Measurements from ENCODE around the gene LBHD2. TPM values are rescaled to one million over a fixed set of nuclear protein-coding genes. Genes with fewer than 3 reads are reported as not detected.

The LBHD2 gene
- polyA plus RNA-seq, 1 donor from 2014 or later, result not detected

DNA sequence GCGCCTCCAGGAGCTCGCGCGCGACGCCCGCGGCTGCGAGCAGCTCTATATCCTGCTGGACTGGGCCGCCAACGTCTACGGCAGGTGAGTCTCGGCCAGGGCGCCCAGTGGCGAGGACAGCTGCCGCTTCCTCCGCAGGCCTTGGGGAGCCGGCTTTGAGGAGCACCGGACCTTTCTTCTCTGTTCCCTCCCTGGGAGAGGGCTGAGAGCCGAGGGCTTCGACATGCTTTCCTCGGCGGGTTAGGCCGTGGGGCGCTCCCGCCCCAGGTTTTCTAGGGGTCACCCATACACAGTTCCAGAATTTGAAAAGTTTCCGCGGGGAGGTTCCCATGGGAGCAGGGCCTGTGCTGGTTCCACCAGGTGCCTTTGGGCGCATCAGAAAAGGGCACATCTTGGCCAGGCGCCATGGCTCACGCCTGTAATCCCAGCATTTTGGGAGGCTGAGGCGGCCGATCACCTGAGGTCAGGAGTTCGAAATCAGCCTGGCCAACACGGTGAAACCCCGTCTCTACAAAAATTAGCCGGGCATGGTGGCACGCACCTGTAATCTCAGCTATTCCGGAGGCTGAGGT, 18.8 kb downstream of the LBHD2 start:
- no peaks in the 10 kb centered on the region for H3F3A ChIP-seq (ENCODE audit: insufficient read depth, low read length, poor library complexity, severe bottlenecking)
- H3K27ac ChIP-seq (ENCODE audit: low read length), result no peak overlapping the region
- no peak overlapping the region for H2AFZ ChIP-seq (ENCODE audit: low read depth, low read length)
- H3K4me3 ChIP-seq (ENCODE audit: low read length), result no peak overlapping the region
- no peaks in the 10 kb centered on the region for H3K9me2 ChIP-seq (ENCODE audit: insufficient read depth, low read length)
- H3K36me3 ChIP-seq (ENCODE audit: insufficient read depth, low read length), result no peaks in the 10 kb centered on the region
- H3K9me3 ChIP-seq (ENCODE audit: low read length), result no peaks in the 10 kb centered on the region
- H4K20me1 ChIP-seq (ENCODE audit: insufficient read depth), result no peaks in the 10 kb centered on the region
- H3K9ac ChIP-seq (ENCODE audit: low read length), result no peak overlapping the region
- H3K27me3 ChIP-seq (ENCODE audit: insufficient read depth, low read depth, low read length), result peaks cover 38% of the 10 kb centered on the region
- H3K79me2 ChIP-seq (replicated peaks; ENCODE audit: insufficient read depth, low read length), result no peaks in the 10 kb centered on the region
- H3K4me2 ChIP-seq (ENCODE audit: low read length), result no peak overlapping the region
- no peak for TF ChIP-seq POLR2AphosphoS5 (IDR thresholded peaks at IDR 0.05)
- no peak for TF ChIP-seq SMC3 (conservative IDR thresholded peaks at IDR 0.05; ENCODE audit: poor library complexity)
- no peak for TF ChIP-seq MXI1 (conservative IDR thresholded peaks at IDR 0.05; ENCODE audit: poor library complexity, severe bottlenecking)
- no peak for TF ChIP-seq RAD21 (conservative IDR thresholded peaks at IDR 0.05)
- TF ChIP-seq EP300 (conservative IDR thresholded peaks at IDR 0.05; ENCODE audit: poor library complexity, severe bottlenecking), result no peak
- no peak for TF ChIP-seq CTCF (IDR thresholded peaks at IDR 0.05; ENCODE audit: poor library complexity, severe bottlenecking)

- Histone ChIP-seq H3K9me3 (ENCODE audit: low read length) (no peaks in the 10 kb centered on the region), H3K4me3 (ENCODE audit: low read length) (no peak overlapping the region), H2AFZ (ENCODE audit: low read depth, low read length) (no peak overlapping the region), H3K9ac (ENCODE audit: low read length) (no peak overlapping the region), H3K9me2 (ENCODE audit: insufficient read depth, low read length) (no peaks in the 10 kb centered on the region), H3F3A (ENCODE audit: insufficient read depth, low read length, poor library complexity, severe bottlenecking) (no peaks in the 10 kb centered on the region), H3K4me2 (ENCODE audit: low read length) (no peak overlapping the region), H3K27ac (ENCODE audit: low read length) (no peak overlapping the region), H4K20me1 (ENCODE audit: insufficient read depth) (no peaks in the 10 kb centered on the region), H3K27me3 (ENCODE audit: insufficient read depth, low read depth, low read length) (peaks cover 38% of the 10 kb centered on the region), H3K36me3 (ENCODE audit: insufficient read depth, low read length) (no peaks in the 10 kb centered on the region), H3K79me2 (replicated peaks; ENCODE audit: insufficient read depth, low read length) (no peaks in the 10 kb centered on the region)
- TF ChIP-seq RAD21 (conservative IDR thresholded peaks at IDR 0.05), result no peak
- TF ChIP-seq TAF1 (IDR thresholded peaks at IDR 0.05; ENCODE audit: low read depth), result no peak
- TF ChIP-seq MXI1 (conservative IDR thresholded peaks at IDR 0.05; ENCODE audit: poor library complexity, severe bottlenecking), result no peak
- no peak for TF ChIP-seq CTCF (IDR thresholded peaks at IDR 0.05; ENCODE audit: poor library complexity, severe bottlenecking)
- TF ChIP-seq SMC3 (conservative IDR thresholded peaks at IDR 0.05; ENCODE audit: poor library complexity), result no peak
- TF ChIP-seq EZH2 (IDR thresholded peaks at IDR 0.05; ENCODE audit: borderline replicate concordance, insufficient read depth, low read length, poor library complexity, severe bottlenecking), result no peak
- TF ChIP-seq, protein P1, sequence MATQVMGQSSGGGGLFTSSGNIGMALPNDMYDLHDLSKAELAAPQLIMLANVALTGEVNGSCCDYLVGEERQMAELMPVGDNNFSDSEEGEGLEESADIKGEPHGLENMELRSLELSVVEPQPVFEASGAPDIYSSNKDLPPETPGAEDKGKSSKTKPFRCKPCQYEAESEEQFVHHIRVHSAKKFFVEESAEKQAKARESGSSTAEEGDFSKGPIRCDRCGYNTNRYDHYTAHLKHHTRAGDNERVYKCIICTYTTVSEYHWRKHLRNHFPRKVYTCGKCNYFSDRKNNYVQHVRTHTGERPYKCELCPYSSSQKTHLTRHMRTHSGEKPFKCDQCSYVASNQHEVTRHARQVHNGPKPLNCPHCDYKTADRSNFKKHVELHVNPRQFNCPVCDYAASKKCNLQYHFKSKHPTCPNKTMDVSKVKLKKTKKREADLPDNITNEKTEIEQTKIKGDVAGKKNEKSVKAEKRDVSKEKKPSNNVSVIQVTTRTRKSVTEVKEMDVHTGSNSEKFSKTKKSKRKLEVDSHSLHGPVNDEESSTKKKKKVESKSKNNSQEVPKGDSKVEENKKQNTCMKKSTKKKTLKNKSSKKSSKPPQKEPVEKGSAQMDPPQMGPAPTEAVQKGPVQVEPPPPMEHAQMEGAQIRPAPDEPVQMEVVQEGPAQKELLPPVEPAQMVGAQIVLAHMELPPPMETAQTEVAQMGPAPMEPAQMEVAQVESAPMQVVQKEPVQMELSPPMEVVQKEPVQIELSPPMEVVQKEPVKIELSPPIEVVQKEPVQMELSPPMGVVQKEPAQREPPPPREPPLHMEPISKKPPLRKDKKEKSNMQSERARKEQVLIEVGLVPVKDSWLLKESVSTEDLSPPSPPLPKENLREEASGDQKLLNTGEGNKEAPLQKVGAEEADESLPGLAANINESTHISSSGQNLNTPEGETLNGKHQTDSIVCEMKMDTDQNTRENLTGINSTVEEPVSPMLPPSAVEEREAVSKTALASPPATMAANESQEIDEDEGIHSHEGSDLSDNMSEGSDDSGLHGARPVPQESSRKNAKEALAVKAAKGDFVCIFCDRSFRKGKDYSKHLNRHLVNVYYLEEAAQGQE (IDR thresholded peaks at IDR 0.05; ENCODE audit: borderline replicate concordance), result no peak
- no peak for TF ChIP-seq POLR2AphosphoS5 (IDR thresholded peaks at IDR 0.05)
- no peak for TF ChIP-seq EP300 (conservative IDR thresholded peaks at IDR 0.05; ENCODE audit: poor library complexity, severe bottlenecking)
These were observed 19.7 kb downstream of the LBHD2 start for GRCh38 chr14:103103461-103104388.

Measured in neural cell (in vitro differentiated cells).